Neural progenitor cell (in vitro differentiated cells): ENCODE results near the gene EHD4. TPM values are rescaled to one million over a fixed set of nuclear protein-coding genes. Genes with fewer than 3 reads are reported as not detected.

ENCODE experiments used
- DNase-seq: peaks from one replicate; pipeline ENCODE4 v3.0.0-alpha.2; 2016; ENCODE audit warnings: low spot score
- H2AFZ ChIP-seq: fragments of 200-600 bp; sonication (generic); replicated peaks from 2 replicates; pipeline ENCODE4 v1.6.1; 2016; ENCODE audit warnings: antibody characterized with exemption
- H3F3A ChIP-seq: fragments of 200-600 bp; sonication (generic); 2 replicates; pipeline ENCODE4 v1.6.1; 2016; ENCODE audit warnings: antibody characterized with exemption, low read depth
- H3K27ac ChIP-seq: fragments of 200-600 bp; sonication (generic); 2 replicates; pipeline ENCODE4 v1.5.1; 2016; ENCODE audit warnings: mild to moderate bottlenecking
- H3K27me3 ChIP-seq: fragments of 200-600 bp; sonication (generic); 2 replicates; pipeline ENCODE4 v1.6.1; 2016; ENCODE audit warnings: mild to moderate bottlenecking, moderate library complexity
- H3K36me3 ChIP-seq: fragments of 200-600 bp; sonication (generic); 2 replicates; pipeline ENCODE4 v1.5.1; 2016
- H3K4me1 ChIP-seq: fragments of 200-600 bp; sonication (generic); 2 replicates; pipeline ENCODE4 v1.6.1; 2016; ENCODE audit warnings: mixed run types
- H3K4me2 ChIP-seq: fragments of 200-600 bp; sonication (generic); 2 replicates; pipeline ENCODE4 v1.6.1; 2016
- H3K4me3 ChIP-seq: fragments of 200-600 bp; sonication (generic); 2 replicates; pipeline ENCODE4 v1.5.1; 2016
- H3K79me2 ChIP-seq: fragments of 200-600 bp; sonication (generic); 2 replicates; pipeline ENCODE4 v1.6.1; 2016; ENCODE audit warnings: low read depth
- H3K9ac ChIP-seq: fragments of 200-600 bp; sonication (generic); 2 replicates; pipeline ENCODE4 v1.6.1; 2016
- H3K9me3 ChIP-seq: fragments of 200-600 bp; sonication (generic); 2 replicates; pipeline ENCODE4 v1.5.1; 2016; ENCODE audit warnings: low read depth
- H4K20me1 ChIP-seq: fragments of 200-600 bp; sonication (generic); 2 replicates; pipeline ENCODE4 v1.6.1; 2016; ENCODE audit warnings: low read depth
- H3K27ac Mint-ChIP-seq: 3 replicates; pipeline ENCODE4 v1.8.0; 2021; ENCODE audit warnings: mixed read lengths
- H3K27me3 Mint-ChIP-seq: 2 replicates; pipeline ENCODE4 v1.8.0; 2022; ENCODE audit warnings: low read depth, mild to moderate bottlenecking, inconsistent platforms, moderate library complexity, mixed read lengths; ENCODE audit not compliant: insufficient read depth
- H3K36me3 Mint-ChIP-seq: 3 replicates; pipeline ENCODE4 v1.8.0; 2021; ENCODE audit warnings: mixed read lengths
- H3K4me1 Mint-ChIP-seq: 3 replicates; pipeline ENCODE4 v1.8.0; 2021; ENCODE audit warnings: mixed read lengths
- H3K4me3 Mint-ChIP-seq: 3 replicates; pipeline ENCODE4 v1.8.0; 2021; ENCODE audit warnings: mild to moderate bottlenecking, moderate library complexity, mixed read lengths
- H3K9me3 Mint-ChIP-seq: 3 replicates; pipeline ENCODE4 v1.8.0; 2020; ENCODE audit warnings: mixed read lengths
- EZH2 ChIP-seq: fragments of 200-600 bp; sonication (generic); IDR thresholded peaks from 2 replicates; pipeline ENCODE4 v1.6.1; 2017; ENCODE audit warnings: antibody characterized with exemption, mild to moderate bottlenecking, moderate library complexity
- EZH2phosphoT487 ChIP-seq: fragments of 200-600 bp; sonication (generic); IDR thresholded peaks from 2 replicates; pipeline ENCODE4 v1.6.1; 2017; ENCODE audit warnings: antibody characterized with exemption
- total RNA-seq: library from RNA; depleted of rRNA; stranded (reverse); fragments of >200 nt; gene quantifications from 2 replicates; pipeline ENCODE4 v1.2.3, GENCODE V29; 2015; ENCODE audit warnings: low replicate concordance
- TF ChIP-seq, protein P1 (sequence below): fragments of 200-600 bp; sonication (generic); IDR thresholded peaks from 2 replicates; pipeline ENCODE4 v1.5.1; 2017; ENCODE audit warnings: antibody characterized with exemption, mild to moderate bottlenecking

Gene EHD4
- total RNA-seq, 1 donor from 2014 or later, result 6.9 TPM

GRCh38 chr15:41985236-41986160, 13.1 kb upstream of the EHD4 start:
- Mint-ChIP-seq H3K36me3 (no peaks in the 10 kb centered on the region), H3K9me3 (no peaks in the 10 kb centered on the region), H3K27me3 (peaks cover 12% of the 10 kb centered on the region), H3K4me1 (peaks cover 8% of the 10 kb centered on the region), H3K27ac (no peak overlapping the region), H3K4me3 (no peak overlapping the region)
- TF ChIP-seq EZH2phosphoT487 (no peak), EZH2 (no peak)
- TF ChIP-seq, protein P1, sequence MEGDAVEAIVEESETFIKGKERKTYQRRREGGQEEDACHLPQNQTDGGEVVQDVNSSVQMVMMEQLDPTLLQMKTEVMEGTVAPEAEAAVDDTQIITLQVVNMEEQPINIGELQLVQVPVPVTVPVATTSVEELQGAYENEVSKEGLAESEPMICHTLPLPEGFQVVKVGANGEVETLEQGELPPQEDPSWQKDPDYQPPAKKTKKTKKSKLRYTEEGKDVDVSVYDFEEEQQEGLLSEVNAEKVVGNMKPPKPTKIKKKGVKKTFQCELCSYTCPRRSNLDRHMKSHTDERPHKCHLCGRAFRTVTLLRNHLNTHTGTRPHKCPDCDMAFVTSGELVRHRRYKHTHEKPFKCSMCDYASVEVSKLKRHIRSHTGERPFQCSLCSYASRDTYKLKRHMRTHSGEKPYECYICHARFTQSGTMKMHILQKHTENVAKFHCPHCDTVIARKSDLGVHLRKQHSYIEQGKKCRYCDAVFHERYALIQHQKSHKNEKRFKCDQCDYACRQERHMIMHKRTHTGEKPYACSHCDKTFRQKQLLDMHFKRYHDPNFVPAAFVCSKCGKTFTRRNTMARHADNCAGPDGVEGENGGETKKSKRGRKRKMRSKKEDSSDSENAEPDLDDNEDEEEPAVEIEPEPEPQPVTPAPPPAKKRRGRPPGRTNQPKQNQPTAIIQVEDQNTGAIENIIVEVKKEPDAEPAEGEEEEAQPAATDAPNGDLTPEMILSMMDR, result no peak
- Histone ChIP-seq H3K27ac (no peak overlapping the region), H3K79me2 (no peaks in the 10 kb centered on the region), H2AFZ (no peak overlapping the region), H3K4me1 (peaks cover 9% of the 10 kb centered on the region), H3K9me3 (no peaks in the 10 kb centered on the region), H3K4me2 (no peak overlapping the region), H3K4me3 (no peak overlapping the region), H4K20me1 (no peaks in the 10 kb centered on the region), H3F3A (no peaks in the 10 kb centered on the region), H3K27me3 (no peaks in the 10 kb centered on the region), H3K9ac (no peak overlapping the region), H3K36me3 (no peaks in the 10 kb centered on the region)
- DNase-seq, result no peak

DNA sequence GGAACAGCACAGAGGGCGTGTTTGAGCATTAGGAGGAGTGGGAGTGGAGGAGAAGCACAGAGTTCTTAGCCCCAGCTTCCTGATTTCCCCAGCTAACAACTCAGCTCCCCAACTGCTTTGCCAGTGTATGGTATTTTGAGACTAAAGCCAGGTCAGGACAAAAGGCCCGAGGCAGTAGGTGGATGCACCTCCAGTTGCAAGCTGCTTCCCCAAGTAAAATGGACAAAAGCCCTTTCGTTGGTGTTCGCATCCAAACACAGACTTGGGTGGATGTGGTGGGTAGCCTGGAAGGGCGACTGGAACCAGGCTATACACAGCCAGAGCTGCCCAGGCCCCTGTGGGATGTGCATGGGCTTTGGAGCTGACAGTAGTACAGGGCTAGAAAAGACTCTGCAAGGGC, 12.3 kb upstream of the EHD4 start:
- Histone ChIP-seq H2AFZ (no peak overlapping the region), H3K36me3 (no peaks in the 10 kb centered on the region), H3K27ac (no peak overlapping the region), H3K4me1 (peaks cover under 1% of the 10 kb centered on the region), H3K4me2 (no peak overlapping the region), H3K4me3 (no peak overlapping the region), H3K9me3 (no peaks in the 10 kb centered on the region), H3K79me2 (no peaks in the 10 kb centered on the region), H4K20me1 (no peaks in the 10 kb centered on the region), H3K27me3 (no peaks in the 10 kb centered on the region), H3F3A (no peaks in the 10 kb centered on the region), H3K9ac (no peak overlapping the region)
- H3K9me3 Mint-ChIP-seq, result no peaks in the 10 kb centered on the region
- H3K4me1 Mint-ChIP-seq, result peaks cover 1% of the 10 kb centered on the region
- no peak overlapping the region for H3K4me3 Mint-ChIP-seq
- no peaks in the 10 kb centered on the region for H3K36me3 Mint-ChIP-seq
- H3K27ac Mint-ChIP-seq, result no peak overlapping the region
- no peak for TF ChIP-seq EZH2
- TF ChIP-seq, protein P1, result no peak
- TF ChIP-seq EZH2phosphoT487, result no peak
- H3K27me3 Mint-ChIP-seq, result peaks cover 12% of the 10 kb centered on the region
- no peak for DNase-seq

DNA sequence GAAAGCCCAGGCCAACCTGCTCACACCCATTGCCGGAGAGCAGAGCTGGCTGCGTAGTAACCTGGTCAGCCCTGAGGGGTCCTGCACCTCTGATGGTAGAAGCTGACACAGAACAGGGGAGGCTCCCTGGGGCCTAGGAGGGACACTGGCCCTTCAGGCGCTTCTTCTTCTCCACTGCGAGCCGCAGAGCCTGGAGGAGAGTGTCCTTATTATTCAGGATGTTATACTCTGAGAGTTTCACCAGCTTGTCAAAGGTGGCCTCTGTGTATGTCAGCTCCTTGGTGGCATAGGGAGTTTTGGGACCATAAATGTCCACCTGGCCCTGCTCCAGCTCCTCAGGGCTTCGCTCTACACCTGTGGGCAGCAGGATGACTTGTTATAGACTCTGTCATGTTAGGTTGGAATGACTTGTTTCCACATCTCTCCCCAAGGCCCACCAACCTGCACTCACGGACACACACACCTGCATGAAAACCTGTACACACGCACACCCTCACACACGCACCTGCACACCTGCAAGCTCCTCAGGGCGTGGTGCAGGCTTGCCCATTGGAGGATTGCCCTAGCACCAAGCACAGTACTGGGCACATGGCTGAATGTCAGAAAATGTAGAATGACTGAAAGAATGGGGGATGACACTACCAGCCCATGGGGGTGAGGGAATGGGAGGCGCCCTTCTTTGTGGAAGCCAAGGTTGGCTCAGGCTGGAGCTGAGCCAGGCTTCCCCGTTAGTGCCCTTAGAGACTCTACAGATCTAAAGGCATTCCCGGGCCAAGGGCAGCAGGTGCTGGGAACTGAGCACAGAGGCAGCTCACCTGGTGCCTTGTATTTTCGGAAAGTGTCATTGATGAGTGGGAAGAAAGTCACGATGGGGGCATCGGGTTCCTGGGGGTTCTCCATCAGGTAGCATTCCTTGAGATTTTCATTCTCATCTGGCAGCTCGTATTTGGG, 11.5 kb upstream of the EHD4 start:
- Histone ChIP-seq H3K4me1 (no peaks in the 10 kb centered on the region), H3K27me3 (no peaks in the 10 kb centered on the region), H3K36me3 (no peaks in the 10 kb centered on the region), H4K20me1 (no peaks in the 10 kb centered on the region), H3K4me2 (no peak overlapping the region), H3F3A (no peaks in the 10 kb centered on the region), H3K9me3 (no peaks in the 10 kb centered on the region), H2AFZ (no peak overlapping the region), H3K9ac (no peak overlapping the region), H3K27ac (no peak overlapping the region), H3K4me3 (no peak overlapping the region), H3K79me2 (no peaks in the 10 kb centered on the region)
- H3K4me3 Mint-ChIP-seq, result no peak overlapping the region
- TF ChIP-seq, protein P1, result no peak
- TF ChIP-seq EZH2, result no peak
- TF ChIP-seq EZH2phosphoT487, result no peak
- no peak overlapping the region for H3K27ac Mint-ChIP-seq
- DNase-seq, result no peak
- no peaks in the 10 kb centered on the region for H3K9me3 Mint-ChIP-seq
- peaks cover 12% of the 10 kb centered on the region for H3K27me3 Mint-ChIP-seq
- no peaks in the 10 kb centered on the region for H3K4me1 Mint-ChIP-seq
- H3K36me3 Mint-ChIP-seq, result no peaks in the 10 kb centered on the region
